NCI-H146 treated with DMSO at 0.1 percent for 48 hours (cell line): ENCODE data around the gene GIMAP2.
"Not testable (repeated sequence)": the region's sequence is repeated elsewhere in the genome, so short reads cannot be mapped to it uniquely, and the experiment has no call there.

Source experiments
- DNase-seq: peaks from one replicate; lab custom pipeline; 2025; ENCODE audit not compliant: unreplicated experiment; lab: John Stamatoyannopoulos, UW

GIMAP2 gene

DNA sequence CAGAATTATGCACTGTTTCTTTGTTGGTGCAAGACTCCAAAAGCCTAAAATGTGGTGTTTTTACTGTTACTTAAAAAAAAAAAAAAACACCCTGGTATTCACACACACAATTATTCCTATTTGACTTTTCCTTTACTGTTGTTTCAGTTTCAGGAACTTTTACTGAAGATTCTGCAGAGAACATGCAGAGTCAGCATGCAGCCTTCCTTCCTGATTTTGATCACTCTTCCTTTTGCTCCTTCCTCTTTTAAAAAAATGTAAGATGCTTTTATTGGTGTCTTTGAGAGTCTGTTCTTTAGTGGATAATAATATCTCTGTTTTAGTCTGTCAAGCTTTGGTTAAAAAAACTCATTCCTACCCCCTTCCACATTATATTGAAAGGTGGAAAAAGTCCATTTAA is 9.2 kb upstream of the GIMAP2 start:
- DNase-seq, result not testable (repeated sequence)

DNA sequence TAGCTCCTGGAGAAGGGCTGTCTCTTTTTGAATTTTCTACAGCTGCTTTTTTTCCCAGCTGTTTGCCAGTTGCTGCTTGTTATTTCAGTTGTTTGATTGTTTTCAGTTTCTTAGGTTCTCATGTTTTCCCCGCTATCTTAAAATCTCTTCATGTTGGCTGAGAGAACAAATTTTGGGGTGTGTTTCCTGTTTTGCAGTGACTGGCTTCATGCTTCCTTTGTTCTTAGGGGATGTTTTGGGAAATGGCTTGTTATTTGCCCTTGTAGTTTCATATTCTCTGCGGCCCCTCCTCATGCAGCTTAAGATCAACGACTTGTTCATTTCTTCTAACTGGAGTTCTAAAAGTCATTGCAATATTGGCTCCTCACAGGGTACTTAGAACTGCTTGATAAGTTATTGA is 8.7 kb upstream of the GIMAP2 start:
- DNase-seq, result not testable (repeated sequence)

- not testable (repeated sequence) for DNase-seq
Measured at GRCh38 chr7:150678601-150679000, 6.9 kb upstream of the GIMAP2 start.

DNA sequence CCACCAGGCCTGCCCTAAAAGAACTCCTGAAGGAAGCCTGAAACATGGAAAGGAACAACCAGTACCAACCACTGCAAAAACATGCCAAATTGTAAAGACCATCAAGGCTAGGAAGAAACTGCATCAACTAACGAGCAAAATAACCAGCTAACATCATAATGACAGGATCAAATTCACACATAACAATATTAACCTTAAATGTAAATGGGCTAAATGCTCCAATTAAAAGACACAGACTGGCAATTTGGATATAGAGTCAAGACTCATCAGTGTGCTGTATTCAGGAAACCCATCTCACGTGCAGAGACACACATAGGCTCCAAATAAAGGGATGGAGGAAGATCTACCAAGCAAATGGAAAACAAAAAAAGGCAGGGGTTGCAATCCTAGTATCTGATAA is 5.1 kb upstream of the GIMAP2 start:
- not testable (repeated sequence) for DNase-seq

DNA sequence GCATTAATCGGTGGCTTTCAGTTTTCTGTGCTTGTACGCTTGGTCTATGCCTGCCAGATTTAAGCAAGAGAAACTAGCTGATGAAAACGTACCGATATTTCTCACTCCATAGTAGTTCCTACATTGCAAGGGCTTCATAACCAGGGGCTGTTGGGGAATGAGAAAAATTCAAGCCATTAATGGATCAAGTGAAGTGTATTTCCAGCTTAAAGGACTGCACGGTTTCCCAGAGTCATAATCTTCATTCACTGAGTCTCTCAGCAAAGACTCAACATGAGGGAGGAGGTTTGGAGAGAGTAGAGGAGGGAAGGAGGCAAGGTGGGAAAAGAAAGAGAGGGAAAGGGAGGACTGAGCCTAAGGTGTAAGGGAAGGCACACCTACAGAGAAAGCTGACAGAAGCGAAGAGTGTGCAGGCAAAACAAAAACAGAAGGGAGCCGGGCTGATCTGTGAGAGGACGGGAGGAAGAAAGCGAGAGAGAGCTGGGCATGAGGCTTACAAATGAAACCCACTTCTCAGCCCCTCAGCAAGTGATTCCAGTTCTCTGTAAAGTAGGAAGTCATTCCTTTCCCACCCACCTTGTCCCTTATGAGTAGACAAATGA is 625 bp downstream of the GIMAP2 start:
- no peak for DNase-seq

DNA sequence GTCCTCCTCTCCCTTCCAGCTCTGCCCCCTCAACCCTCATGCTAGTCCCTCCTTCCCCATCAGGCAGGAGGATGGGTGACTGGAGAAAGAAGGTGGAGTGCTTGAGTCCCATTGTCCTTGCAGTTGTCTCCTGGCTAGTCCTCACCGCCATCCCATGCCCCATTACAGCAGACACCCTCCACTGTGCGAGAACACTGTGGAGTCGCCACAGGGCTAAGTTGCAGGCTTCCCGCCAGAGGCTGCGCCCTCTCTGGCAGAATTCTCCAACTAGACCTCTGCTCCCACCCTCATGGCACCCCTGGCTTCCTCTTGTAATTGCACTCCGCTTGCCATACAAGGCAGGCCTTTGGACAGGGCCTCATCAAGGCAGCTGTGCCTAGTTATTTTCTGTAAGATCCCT is 3.1 kb downstream of the GIMAP2 start:
- no peak for DNase-seq

DNA sequence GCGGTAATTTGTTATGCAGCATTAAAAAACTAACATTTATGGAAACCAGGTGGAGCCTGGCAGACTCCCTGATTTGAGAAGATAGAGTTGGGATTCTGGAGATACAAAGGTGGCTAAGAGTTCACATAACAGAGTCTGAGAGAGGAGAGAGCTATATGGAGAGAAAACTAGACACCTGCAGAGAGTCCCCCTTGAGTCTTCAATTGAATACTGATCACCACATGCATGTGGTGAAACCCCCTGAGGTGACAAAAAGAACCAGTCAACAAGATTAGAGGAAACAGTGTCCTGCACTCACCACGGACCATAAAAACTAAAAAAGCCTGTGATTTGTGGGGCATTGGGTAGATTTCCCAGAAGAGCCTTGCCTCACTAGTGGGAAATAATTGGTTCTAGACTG is 10.1 kb downstream of the GIMAP2 start:
- no peak for DNase-seq

DNA sequence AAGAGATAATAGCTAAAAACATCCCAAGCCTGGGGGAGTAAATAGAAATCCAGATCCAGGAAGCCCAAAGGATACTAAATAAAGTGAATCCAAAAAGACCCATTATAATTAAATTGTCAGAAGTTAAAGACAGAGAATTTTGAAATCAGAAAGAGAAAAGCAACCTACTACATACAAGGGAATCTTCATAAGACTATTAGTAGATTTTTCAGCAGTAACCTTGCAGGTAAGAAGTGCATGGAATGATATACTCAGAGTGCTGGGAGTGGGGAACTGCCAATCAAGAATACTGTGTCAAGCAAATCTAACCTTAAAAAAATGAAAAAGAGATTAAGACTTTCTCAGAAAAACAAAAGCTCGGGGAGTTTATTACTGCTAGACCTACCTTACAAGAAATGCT is 17.7 kb downstream of the GIMAP2 start:
- DNase-seq, result no peak

- DNase-seq, result no peak
Measured at GRCh38 chr7:150715293-150715692, 29.8 kb downstream of the GIMAP2 start.

DNA sequence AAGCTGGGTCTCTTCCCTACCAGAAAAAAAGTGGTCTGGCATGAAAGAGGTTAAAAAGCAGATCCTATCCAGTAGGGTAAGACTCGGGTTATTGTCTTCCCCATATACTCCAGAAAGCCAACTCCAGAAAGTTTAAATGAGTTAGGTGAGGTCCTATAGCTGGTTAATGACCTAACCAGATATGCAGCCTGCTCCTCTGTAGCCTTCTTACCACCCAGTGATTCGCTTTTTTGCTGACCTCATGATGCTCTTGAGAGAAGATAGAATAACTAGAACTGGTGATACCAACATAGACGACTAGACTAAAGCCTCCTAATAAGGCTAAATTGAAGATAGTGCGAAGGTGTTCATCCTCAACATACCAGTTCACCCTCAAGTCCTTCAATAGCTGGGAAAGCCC is 30.2 kb downstream of the GIMAP2 start:
- DNase-seq, result no peak

DNA sequence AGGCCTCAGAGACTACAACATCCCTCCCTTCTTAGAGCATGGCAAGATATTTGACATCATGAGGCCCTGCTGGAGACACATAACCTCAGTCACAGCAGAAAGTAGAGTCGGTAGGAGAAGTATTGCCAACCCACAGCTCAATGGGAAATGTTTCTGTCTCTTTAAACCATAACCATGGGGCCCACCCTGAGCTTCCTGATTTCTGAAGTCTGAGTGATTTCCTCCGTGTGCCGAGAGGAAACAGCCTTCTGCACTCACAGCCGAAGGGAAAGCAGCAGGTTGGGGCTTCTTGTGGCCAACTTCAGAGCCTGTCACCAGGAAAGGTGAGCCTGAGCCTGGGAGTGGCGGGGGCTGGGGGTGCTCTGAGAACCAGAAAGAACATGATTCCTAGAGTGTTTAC is 30.9 kb downstream of the GIMAP2 start, which contains the start of gene GIMAP1:
Gene GIMAP1, plus strand, starts transcription at position 246 of the 400 bp plus-strand sequence. CDS start 2,435 bp downstream, outside the sequence.
- DNase-seq, result no peak

DNA sequence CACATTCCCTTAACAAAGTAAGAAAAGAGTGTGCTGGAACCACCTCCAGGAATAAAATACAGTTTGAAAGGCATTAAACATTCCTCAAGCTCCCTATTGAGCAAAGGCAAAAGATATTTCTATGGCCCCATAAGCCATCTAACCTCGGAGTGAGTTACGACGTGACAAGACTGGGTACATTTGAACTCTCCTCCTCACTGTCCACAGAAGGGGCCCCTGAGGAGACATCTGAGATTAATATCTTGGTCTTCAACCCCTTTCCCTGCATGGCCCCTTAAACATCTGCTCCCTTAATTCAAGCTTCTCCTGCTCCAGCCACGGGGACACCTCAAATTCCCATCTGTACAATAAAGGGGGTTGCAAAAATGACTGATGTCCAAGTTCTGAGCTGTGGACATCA is 31.4 kb downstream of the GIMAP2 start:
- DNase-seq, result no peak

DNA sequence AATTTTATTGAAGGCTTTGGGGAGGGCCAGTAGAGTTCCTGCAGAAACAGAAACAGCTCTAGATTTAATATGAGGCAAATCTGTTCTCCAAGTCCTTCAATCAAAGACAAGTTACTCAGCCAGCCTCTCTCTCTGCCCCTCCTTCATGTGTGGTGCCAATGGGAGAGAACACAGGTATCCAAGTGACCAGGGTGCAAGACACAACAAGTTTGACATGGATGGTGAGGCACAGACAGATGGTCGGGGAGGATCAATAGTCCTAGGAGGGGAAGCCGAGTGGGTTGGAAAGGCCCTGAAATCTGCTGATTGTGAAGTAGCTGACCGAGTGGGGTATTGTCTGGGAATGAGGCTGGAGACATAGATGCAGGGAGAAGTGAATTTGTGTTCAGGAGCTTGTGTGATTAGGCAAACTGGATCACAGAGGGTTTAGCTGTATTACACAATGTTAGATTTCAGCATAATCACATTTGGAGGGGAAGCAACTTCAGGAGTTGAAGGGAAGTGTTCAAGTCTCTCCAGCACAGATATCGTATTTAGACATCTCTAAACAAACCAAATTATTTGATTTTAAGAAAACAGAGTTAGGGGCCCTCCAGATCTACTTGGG is 32.4 kb downstream of the GIMAP2 start:
- no peak for DNase-seq

DNA sequence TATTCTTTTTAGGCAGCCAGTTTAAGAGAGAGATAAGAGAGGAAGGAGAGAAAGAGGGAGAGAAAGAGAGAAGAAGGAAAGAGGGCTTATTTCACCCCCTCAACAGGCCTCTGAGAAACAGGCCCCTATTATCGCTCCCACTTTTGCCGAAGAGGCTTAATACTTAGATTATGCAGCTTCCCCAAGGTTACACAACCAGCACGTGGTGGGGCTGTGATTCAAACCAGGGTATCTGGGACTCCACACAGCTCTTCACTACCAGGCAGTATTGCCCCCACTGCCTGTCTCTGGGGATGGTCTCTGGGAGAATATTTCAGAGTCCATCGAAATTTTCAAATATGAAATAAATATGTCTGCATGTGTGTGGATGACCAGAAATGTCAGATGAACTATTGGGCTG is 33.9 kb downstream of the GIMAP2 start:
- no peak for DNase-seq

DNA sequence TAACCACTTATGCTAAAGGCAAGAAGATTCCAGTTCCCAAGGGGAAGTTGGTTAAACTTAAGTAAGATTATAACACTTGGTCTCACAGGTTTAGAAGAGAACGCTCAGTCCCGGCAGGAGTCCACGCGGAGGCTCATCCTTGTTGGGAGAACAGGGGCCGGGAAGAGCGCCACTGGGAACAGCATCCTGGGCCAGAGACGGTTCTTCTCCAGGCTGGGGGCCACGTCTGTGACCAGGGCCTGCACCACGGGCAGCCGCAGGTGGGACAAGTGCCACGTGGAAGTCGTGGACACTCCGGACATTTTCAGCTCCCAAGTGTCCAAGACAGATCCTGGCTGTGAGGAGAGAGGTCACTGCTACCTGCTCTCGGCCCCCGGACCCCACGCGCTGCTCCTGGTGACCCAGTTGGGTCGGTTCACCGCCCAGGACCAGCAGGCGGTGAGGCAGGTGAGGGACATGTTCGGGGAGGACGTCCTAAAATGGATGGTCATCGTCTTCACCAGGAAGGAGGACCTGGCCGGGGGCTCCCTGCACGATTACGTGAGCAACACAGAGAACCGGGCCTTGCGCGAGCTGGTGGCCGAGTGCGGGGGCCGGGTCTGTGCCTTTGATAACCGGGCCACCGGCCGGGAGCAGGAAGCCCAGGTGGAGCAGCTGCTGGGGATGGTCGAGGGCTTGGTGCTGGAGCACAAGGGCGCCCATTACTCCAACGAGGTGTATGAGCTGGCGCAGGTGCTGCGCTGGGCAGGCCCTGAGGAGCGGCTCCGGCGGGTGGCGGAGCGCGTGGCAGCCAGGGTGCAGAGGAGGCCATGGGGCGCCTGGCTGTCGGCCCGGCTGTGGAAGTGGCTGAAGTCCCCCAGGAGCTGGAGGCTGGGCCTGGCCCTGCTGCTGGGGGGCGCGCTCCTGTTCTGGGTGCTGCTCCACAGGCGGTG is 34.7 kb downstream of the GIMAP2 start:
- no peak for DNase-seq

- no peak for DNase-seq
Measured at GRCh38 chr7:150721970-150722373, 36.5 kb downstream of the GIMAP2 start.

DNA sequence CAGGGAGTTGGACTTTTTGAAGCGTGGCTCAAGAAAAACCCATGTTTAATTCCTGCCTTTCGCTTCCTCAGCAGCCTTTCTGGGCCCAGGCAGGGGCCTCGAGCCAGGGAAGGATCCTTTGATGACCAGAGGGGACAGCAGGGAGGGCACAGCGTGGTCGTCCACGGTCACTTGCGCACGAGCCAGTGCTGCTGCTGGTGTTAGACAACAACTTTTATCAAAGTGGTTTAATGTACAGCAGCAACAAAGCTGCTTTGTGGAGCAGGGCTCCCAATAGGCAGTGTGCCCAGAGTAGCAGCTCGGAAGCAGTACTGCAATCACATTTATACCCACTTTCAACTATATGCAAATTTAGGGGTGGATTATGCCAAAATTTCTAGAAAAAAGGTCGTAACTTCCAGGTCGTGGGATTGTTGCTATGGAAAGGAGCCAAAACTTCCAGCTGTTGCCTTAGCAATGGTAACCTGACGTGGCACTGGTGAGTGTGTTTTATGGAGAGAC is 37.0 kb downstream of the GIMAP2 start:
- no peak for DNase-seq

GRCh38 chr7:150723467-150723866 is 38.0 kb downstream of the GIMAP2 start:
- no peak for DNase-seq

DNA sequence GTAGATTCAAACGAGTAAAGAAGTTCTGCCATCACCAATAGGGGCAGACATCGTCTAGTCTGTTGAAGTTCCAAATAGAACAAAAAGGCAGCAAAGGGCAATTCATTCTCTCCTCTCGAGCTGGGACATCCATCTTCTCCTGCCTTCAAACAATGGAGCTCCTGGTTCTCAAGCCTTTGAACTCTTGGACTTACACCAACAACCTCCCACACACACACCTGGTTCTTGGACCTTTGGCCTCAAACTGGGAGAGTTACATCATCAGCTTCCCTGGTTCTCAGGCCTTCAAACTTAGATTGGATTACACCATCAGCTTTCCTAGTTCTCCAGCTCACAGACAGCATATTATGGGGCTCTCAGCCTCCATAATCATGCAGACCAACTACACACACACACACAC is 41.9 kb downstream of the GIMAP2 start:
- DNase-seq, result no peak

DNA sequence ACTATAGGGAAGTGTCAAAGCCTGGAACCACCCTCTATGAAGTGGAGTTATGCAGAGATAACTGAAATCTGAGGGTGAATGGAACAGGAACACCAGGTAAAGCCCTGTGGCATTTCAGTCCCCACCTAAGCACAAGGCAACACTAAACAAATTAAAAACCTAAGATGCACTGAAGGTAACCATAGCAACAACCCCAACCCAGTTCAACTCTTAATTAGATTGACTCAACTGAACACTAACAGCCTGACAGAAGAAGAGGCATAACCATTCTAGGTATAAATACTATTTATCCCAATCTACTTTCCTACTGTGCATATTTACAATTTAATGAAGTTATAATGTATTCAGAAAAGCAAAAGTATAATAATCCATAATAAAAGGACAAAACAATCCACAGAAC is 42.5 kb downstream of the GIMAP2 start:
- DNase-seq, result no peak

DNA sequence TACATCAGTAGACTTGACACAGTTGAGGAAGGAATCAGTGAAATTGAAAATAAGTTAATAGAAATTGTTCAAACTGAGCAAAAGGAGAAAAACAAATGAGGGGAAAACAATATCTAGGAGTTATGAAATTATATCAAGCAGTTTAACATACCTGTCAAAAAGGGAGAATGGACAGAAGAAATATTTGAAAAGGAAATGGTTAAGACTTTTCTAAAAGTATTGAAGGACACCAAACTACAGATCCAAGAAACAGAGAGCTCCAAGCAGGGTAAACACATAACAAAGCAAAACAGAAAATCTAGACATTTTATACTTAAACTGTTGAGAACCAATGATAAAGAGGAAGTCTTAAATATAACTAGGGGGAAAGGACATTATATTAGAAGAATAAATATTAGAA is 43.1 kb downstream of the GIMAP2 start:
- DNase-seq, result no peak

DNA sequence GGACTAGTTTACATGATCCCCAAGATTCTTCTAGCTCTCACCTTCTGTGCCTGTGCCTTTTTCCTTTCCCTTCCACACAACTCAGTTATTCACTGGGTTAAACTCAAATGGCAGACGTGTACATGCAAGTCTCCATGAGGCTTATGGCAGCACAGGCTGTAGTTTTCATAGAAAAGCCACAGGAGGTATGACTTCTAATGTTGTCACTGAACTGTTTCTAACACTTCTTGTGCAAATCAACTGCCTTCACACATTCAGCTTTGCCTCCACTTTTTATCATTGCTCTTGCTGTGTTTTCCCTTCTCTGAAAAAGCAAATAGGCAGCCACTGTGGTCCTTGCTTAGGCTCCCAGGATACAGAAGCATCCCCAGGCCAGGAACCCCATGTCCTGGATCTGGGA is 46.4 kb downstream of the GIMAP2 start:
- DNase-seq, result no peak
